Trophoblast cell (in vitro differentiated cells and primary cell): ENCODE data around the gene LDLRAP1.
"Not testable (repeated sequence)": the region's sequence is repeated elsewhere in the genome, so short reads cannot be mapped to it uniquely, and the experiment has no call there.

Experiments
- DNase-seq, 2 donors: peaks; one replicate each; pipeline ENCODE4 v3.0.0-alpha.2; 2016
- H2AFZ ChIP-seq: 2 replicates; pipeline ENCODE4 v1.6.1; 2013; ENCODE audit warnings: low read length, moderate library complexity, mild to moderate bottlenecking; ENCODE audit not compliant: insufficient read depth, poor library complexity
- H2AK5ac ChIP-seq: 2 replicates; pipeline ENCODE4 v1.6.1; 2013; ENCODE audit warnings: mild to moderate bottlenecking, low read length
- H2BK120ac ChIP-seq: 2 replicates; pipeline ENCODE4 v1.6.1; 2013; ENCODE audit warnings: low read length, mild to moderate bottlenecking, moderate library complexity; ENCODE audit not compliant: insufficient read depth, poor library complexity
- H2BK12ac ChIP-seq: 2 replicates; pipeline ENCODE4 v1.6.1; 2013; ENCODE audit warnings: mild to moderate bottlenecking, low read length, moderate library complexity
- H2BK5ac ChIP-seq: 2 replicates; pipeline ENCODE4 v1.6.1; 2013; ENCODE audit warnings: low read length, low read depth, moderate library complexity, mild to moderate bottlenecking; ENCODE audit not compliant: poor library complexity
- H3K14ac ChIP-seq: 2 replicates; pipeline ENCODE4 v1.6.1; 2013; ENCODE audit warnings: mild to moderate bottlenecking, low read length
- H3K18ac ChIP-seq: 2 replicates; pipeline ENCODE4 v1.6.1; 2013; ENCODE audit warnings: mild to moderate bottlenecking, low read length
- H3K23ac ChIP-seq: 2 replicates; pipeline ENCODE4 v1.6.1; 2013; ENCODE audit warnings: low read length
- H3K27ac ChIP-seq: 2 replicates; pipeline ENCODE4 v1.5.1; 2013; ENCODE audit warnings: low read depth, mild to moderate bottlenecking, inconsistent platforms, low read length, moderate library complexity
- H3K27me3 ChIP-seq: 2 replicates; pipeline ENCODE4 v1.6.1; 2013; ENCODE audit warnings: inconsistent platforms, mild to moderate bottlenecking, low read length, moderate library complexity; ENCODE audit not compliant: insufficient read depth
- H3K36me3 ChIP-seq, 2 experiments: 1 replicate in 1 of 2; 2 replicates in 1 of 2; pipeline ENCODE4 v1.6.1; 2013; ENCODE audit warnings: low read length in 2 of 2, mild to moderate bottlenecking in 2 of 2, moderate library complexity in 1 of 2; ENCODE audit not compliant: insufficient read depth in 2 of 2, control insufficient read depth in 1 of 2
- H3K4ac ChIP-seq: 2 replicates; pipeline ENCODE4 v1.6.1; 2013; ENCODE audit warnings: low read depth, mild to moderate bottlenecking, low read length, moderate library complexity
- H3K4me1 ChIP-seq, 2 experiments: 1 replicate in 1 of 2; 2 replicates in 1 of 2; pipeline ENCODE4 v1.6.1; 2013; ENCODE audit warnings: low read length in 2 of 2, mild to moderate bottlenecking in 2 of 2, moderate library complexity in 1 of 2; ENCODE audit not compliant: insufficient read depth in 2 of 2, control insufficient read depth in 1 of 2
- H3K4me2 ChIP-seq: 2 replicates; pipeline ENCODE4 v1.6.1; 2013; ENCODE audit warnings: inconsistent platforms, mild to moderate bottlenecking, low read length, moderate library complexity
- H3K4me3 ChIP-seq: 2 replicates; pipeline ENCODE4 v1.5.1; 2013; ENCODE audit warnings: mild to moderate bottlenecking, low read depth, low read length, inconsistent platforms
- H3K79me1 ChIP-seq: one replicate; pipeline ENCODE4 v1.6.1; 2013; ENCODE audit warnings: low read length
- H3K79me2 ChIP-seq: 2 replicates; pipeline ENCODE4 v1.6.1; 2013; ENCODE audit warnings: low read length, mild to moderate bottlenecking; ENCODE audit not compliant: control insufficient read depth, insufficient read depth, poor library complexity
- H3K9ac ChIP-seq: 2 replicates; pipeline ENCODE4 v1.6.1; 2013; ENCODE audit warnings: mild to moderate bottlenecking, low read length
- H3K9me3 ChIP-seq: 2 replicates; pipeline ENCODE4 v1.6.1; 2013; ENCODE audit warnings: low read depth, mild to moderate bottlenecking, control low read depth, inconsistent platforms, low read length; ENCODE audit not compliant: insufficient read depth
- H4K12ac ChIP-seq: 2 replicates; pipeline ENCODE4 v1.6.1; 2013; ENCODE audit warnings: low read depth, mild to moderate bottlenecking, low read length, moderate library complexity
- H4K8ac ChIP-seq: 2 replicates; pipeline ENCODE4 v1.6.1; 2013; ENCODE audit warnings: low read depth, mild to moderate bottlenecking, low read length, moderate library complexity
- H4K91ac ChIP-seq: one replicate; pipeline ENCODE4 v1.6.1; 2013; ENCODE audit warnings: low read depth, mild to moderate bottlenecking, low read length, moderate library complexity
- WGBS: extraction: QIAGEN DNeasy Blood & Tissue Kit; methylation state at CpG from one replicate; pipeline ENCODE4 v1.1.7; 2013; ENCODE audit warnings: missing lambda C conversion rate; ENCODE audit not compliant: insufficient read length, insufficient coverage; ENCODE audit errors: extremely low coverage; 5-methylcytosine and 5-hydroxymethylcytosine counted together

LDLRAP1 gene

DNA sequence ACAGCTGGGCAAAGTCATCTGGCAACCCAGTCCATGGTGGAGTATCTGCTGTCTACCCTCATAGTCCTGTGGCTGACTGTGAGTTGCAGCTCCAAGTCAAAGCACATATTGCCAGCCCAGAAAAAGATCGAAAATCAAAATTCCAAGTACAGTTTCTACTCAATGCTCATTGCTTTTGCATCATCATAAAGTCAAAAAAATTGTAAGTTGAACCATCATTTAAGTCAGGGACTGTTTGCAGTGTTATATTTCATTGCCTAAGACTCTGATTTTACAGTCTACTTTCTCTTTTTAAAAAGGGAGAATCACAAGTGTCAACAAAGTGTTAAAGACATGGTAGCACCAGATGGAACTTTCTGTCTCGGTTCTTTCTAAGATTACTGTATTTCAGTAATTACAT lies 50.5 kb downstream of the LDLRAP1 start:
- no peak overlapping the region for H3K4me3 ChIP-seq
- H2AK5ac ChIP-seq: no peak overlapping the region
- H4K8ac ChIP-seq: no peak overlapping the region
- no peak overlapping the region for H4K91ac ChIP-seq
- H3K9ac ChIP-seq: no peak overlapping the region
- no peak overlapping the region for H4K12ac ChIP-seq
- no peaks in the 10 kb centered on the region for H3K4me1 ChIP-seq
- H3K18ac ChIP-seq: no peak overlapping the region
- WGBS: no CpG with 5 or more reads among the region's 2 CpGs
- no peak overlapping the region for H3K23ac ChIP-seq
- no peaks in the 10 kb centered on the region for H3K79me2 ChIP-seq
- no peak overlapping the region for H2BK5ac ChIP-seq
- no peaks in the 10 kb centered on the region for H3K36me3 ChIP-seq
- H3K14ac ChIP-seq: no peak overlapping the region
- no peak overlapping the region for H2AFZ ChIP-seq
- DNase-seq: no peak
- no peak overlapping the region for H2BK120ac ChIP-seq
- no peaks in the 10 kb centered on the region for H3K79me1 ChIP-seq
- no peak overlapping the region for H3K27ac ChIP-seq
- H3K4me2 ChIP-seq: no peak overlapping the region
- H3K4ac ChIP-seq: no peak overlapping the region
- H3K27me3 ChIP-seq: no peaks in the 10 kb centered on the region
- peaks cover 3% of the 10 kb centered on the region for H3K9me3 ChIP-seq
- H2BK12ac ChIP-seq: no peak overlapping the region

DNA sequence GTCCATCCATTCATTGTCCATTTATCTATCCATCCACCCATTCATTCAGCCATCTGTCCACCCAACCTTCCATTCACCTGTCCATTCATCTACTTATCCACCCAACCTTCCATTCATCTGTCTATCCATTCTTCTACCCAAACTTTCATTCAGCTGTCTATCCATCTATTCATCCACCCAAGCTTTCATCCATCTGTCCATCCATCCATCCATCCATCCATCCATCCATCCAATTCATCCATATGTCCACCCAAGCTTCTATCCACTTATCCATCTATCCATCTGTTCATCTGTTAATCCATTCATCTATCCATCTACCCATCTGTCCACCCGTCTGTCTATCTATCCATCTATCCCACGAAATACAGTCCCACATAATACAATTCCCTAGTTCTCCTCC lies 51.6 kb downstream of the LDLRAP1 start:
- H4K12ac ChIP-seq: no peak overlapping the region
- no peak overlapping the region for H3K18ac ChIP-seq
- no peak overlapping the region for H2BK120ac ChIP-seq
- no peaks in the 10 kb centered on the region for H3K79me1 ChIP-seq
- no peak overlapping the region for H2AK5ac ChIP-seq
- no peak overlapping the region for H4K91ac ChIP-seq
- H2AFZ ChIP-seq: no peak overlapping the region
- WGBS: no CpG with 5 or more reads among the region's 2 CpGs
- H3K79me2 ChIP-seq: no peaks in the 10 kb centered on the region
- H2BK12ac ChIP-seq: no peak overlapping the region
- no peaks in the 10 kb centered on the region for H3K27me3 ChIP-seq
- H3K14ac ChIP-seq: no peak overlapping the region
- no peak overlapping the region for H3K9ac ChIP-seq
- H3K4me1 ChIP-seq: no peaks in the 10 kb centered on the region
- no peak overlapping the region for H4K8ac ChIP-seq
- DNase-seq: no peak
- H3K36me3 ChIP-seq: no peaks in the 10 kb centered on the region
- no peak overlapping the region for H3K23ac ChIP-seq
- H3K4ac ChIP-seq: no peak overlapping the region
- H2BK5ac ChIP-seq: no peak overlapping the region
- no peak overlapping the region for H3K27ac ChIP-seq
- H3K9me3 ChIP-seq: peaks cover 4% of the 10 kb centered on the region
- no peak overlapping the region for H3K4me2 ChIP-seq
- no peak overlapping the region for H3K4me3 ChIP-seq

DNA sequence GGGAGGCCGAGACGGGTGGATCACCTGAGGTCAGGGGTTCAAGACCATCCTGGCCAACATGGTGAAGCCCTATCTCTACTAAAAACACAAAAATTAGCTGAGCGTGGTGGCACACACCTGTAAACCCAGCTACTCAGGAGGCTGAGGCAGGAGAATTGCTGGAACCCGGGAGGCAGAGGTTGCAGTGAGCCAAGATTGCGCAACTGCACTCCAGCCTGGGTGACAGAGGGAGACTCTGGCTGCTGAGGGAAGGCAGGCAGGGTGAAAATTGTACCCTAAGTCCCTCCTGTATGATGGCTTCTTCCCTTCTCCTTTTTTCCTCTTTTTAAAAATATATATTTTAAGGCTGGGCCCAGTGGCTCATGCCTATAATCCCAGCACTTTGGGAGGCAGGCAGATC lies 53.2 kb downstream of the LDLRAP1 start:
- H3K79me1 ChIP-seq, H3K4ac ChIP-seq, H3K18ac ChIP-seq, H2BK5ac ChIP-seq, H4K12ac ChIP-seq, H4K91ac ChIP-seq, H3K14ac ChIP-seq, H2AFZ ChIP-seq, H3K36me3 ChIP-seq, H3K4me3 ChIP-seq, H2BK120ac ChIP-seq, H3K4me1 ChIP-seq, H3K9me3 ChIP-seq, H3K9ac ChIP-seq, H2AK5ac ChIP-seq, H3K23ac ChIP-seq, H4K8ac ChIP-seq, H3K79me2 ChIP-seq, H2BK12ac ChIP-seq, H3K27ac ChIP-seq, DNase-seq, H3K27me3 ChIP-seq, H3K4me2 ChIP-seq: not testable (repeated sequence)
- no CpG with 5 or more reads among the region's 5 CpGs for WGBS

DNA sequence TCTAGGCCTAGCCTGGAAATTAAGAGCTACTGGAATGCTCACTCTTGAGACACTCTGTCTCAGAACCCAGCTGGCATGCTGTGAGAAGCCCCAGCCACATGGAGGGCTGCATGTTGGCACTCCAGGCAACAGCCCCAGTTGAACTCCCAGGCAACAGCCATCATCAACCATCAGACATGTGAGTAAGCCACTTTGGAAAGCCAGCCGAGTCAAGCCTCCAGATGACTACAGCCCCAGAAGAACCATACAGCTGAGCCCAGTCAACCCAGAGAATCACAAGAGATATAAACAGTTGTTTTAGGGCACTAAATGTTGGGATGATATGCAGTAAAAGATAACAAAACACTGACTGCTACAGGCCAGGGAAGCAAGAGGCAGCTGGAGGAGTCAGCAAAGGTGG lies 55.5 kb downstream of the LDLRAP1 start:
- Histone ChIP-seq H3K23ac (no peak overlapping the region), H3K18ac (no peak overlapping the region), H2BK12ac (no peak overlapping the region), H3K36me3 (no peaks in the 10 kb centered on the region), H3K9ac (no peak overlapping the region), H4K12ac (no peak overlapping the region), H3K27ac (no peak overlapping the region), H2BK5ac (no peak overlapping the region), H3K4me1 (no peaks in the 10 kb centered on the region), H4K8ac (no peak overlapping the region), H3K4me2 (no peak overlapping the region), H2AK5ac (no peak overlapping the region), H3K14ac (no peak overlapping the region), H2AFZ (no peak overlapping the region), H3K79me2 (no peaks in the 10 kb centered on the region), H3K9me3 (peaks cover 5% of the 10 kb centered on the region), H3K79me1 (no peaks in the 10 kb centered on the region), H3K4ac (no peak overlapping the region), H4K91ac (no peak overlapping the region), H3K4me3 (no peak overlapping the region), H3K27me3 (no peaks in the 10 kb centered on the region), H2BK120ac (no peak overlapping the region)
- DNase-seq: no peak
- WGBS: no CpG with 5 or more reads among the region's 1 CpG
